Measurements from ENCODE around the gene GLYR1.

Gene GLYR1

DNA sequence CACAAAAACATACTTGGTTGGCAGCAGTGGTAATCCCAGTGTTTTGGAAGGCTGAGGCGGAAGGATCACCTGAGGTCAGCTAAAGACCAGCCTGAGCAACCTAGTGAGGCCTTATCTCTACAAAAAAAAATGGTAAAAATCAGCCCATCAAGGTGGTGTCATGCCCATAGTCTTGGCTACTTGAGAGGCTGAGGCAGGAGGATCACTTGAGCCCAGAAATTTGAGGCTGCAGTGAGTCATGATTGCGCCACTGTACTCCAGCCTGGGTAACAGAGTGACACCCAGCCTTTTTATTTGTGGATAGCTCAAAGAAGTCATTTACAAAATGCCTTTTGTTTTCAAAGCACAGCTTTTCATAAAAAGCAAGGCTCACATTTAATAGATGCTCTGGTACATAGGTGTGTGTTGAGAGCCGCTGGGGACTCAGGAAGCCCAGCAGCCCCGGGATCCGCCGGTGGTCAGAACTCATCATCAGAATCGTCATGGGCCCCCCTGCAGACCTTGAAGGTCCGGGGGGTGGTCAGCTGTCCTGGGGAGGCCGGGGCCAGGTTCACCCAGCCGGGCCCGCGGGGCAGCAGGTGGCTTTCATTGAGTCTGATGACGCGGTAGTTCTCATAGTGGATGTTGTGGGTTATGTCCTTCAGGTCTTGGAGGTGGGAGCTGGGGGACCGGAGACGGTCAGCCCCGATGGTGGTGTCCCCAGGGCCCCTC lies 69.6 kb downstream of the GLYR1 start:
- no peak overlapping the region for H3K4me3 ChIP-seq
- intact Hi-C loops (cut with DNase I; ENCODE audit: low total_unique reads): no loop called here
- peaks cover 0 to 5% of the 10 kb centered on the region in 2 donors for H3K27me3 ChIP-seq
- no peaks in the 10 kb centered on the region for H3K36me3 ChIP-seq
- H3K27ac ChIP-seq: no peak overlapping the region
- no peak for DNase-seq
- TF ChIP-seq, protein P1, sequence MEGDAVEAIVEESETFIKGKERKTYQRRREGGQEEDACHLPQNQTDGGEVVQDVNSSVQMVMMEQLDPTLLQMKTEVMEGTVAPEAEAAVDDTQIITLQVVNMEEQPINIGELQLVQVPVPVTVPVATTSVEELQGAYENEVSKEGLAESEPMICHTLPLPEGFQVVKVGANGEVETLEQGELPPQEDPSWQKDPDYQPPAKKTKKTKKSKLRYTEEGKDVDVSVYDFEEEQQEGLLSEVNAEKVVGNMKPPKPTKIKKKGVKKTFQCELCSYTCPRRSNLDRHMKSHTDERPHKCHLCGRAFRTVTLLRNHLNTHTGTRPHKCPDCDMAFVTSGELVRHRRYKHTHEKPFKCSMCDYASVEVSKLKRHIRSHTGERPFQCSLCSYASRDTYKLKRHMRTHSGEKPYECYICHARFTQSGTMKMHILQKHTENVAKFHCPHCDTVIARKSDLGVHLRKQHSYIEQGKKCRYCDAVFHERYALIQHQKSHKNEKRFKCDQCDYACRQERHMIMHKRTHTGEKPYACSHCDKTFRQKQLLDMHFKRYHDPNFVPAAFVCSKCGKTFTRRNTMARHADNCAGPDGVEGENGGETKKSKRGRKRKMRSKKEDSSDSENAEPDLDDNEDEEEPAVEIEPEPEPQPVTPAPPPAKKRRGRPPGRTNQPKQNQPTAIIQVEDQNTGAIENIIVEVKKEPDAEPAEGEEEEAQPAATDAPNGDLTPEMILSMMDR (IDR thresholded peaks at IDR 0.05): no peak
- no peaks in the 10 kb centered on the region for H3K9me3 ChIP-seq
- no peaks in the 10 kb centered on the region for H3K4me1 ChIP-seq

DNA sequence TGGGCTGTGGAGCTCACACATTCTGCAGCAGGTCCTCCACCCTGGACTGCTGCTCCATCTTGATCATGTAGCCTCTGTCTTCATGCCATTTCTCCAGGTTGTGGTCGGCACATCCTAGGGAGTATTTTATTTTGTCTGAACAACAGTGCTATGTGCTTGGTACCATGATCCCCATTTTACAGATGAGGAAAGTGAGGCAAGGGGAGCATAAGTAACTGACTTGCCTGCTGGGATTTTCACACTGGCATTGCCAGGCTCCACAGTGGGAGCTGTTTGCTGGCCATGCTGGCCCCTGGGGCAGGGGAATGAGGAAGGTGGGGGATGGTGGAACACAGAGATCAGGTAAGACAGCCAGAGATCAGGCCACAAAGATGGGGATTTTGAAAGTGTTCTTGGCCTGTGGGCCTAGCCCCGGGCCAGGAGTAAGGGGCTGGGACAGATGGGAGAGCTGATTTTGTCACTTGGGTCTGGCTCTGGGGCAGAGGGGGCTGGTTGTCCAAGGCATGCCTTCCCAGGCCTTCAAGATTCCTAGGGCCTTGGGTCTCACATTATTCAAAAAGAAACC lies 70.9 kb downstream of the GLYR1 start:
- no peak overlapping the region for H3K27ac ChIP-seq
- TF ChIP-seq, protein P1 (IDR thresholded peaks at IDR 0.05): no peak
- DNase-seq: no peak
- H3K9me3 ChIP-seq: no peaks in the 10 kb centered on the region
- no peaks in the 10 kb centered on the region for H3K36me3 ChIP-seq
- H3K4me1 ChIP-seq: no peaks in the 10 kb centered on the region
- peaks cover 0 to 5% of the 10 kb centered on the region in 2 donors for H3K27me3 ChIP-seq
- intact Hi-C loops (cut with DNase I; ENCODE audit: low total_unique reads): no loop called here
- H3K4me3 ChIP-seq: no peak overlapping the region

DNA sequence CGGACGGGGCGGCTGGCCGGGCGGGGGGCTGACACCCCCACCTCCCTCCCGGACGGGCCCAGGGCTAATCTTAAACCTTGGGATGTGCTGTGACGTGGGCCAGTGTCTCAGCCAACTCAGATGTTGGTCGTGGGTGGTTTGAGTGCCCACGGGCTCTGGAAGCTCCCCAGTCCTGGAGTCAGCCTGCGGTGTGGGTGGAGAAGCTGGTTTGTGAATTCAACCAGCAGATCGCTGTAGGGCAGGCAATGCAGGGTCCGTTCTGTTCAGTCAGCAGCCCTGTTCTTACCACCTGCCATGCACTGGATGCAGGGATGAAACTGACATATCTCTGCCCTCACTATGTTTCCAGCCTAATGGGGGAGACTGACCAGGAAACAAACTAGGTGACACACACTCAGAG lies 72.1 kb downstream of the GLYR1 start:
- Histone ChIP-seq H3K4me1 (no peaks in the 10 kb centered on the region), H3K4me3 (no peak overlapping the region), H3K36me3 (no peaks in the 10 kb centered on the region), H3K27me3 (peaks cover 0 to 5% of the 10 kb centered on the region in 2 donors), H3K27ac (no peak overlapping the region), H3K9me3 (no peaks in the 10 kb centered on the region)
- intact Hi-C loops (cut with DNase I; ENCODE audit: low total_unique reads): no loop called here
- DNase-seq: no peak
- TF ChIP-seq, protein P1 (IDR thresholded peaks at IDR 0.05): no peak

DNA sequence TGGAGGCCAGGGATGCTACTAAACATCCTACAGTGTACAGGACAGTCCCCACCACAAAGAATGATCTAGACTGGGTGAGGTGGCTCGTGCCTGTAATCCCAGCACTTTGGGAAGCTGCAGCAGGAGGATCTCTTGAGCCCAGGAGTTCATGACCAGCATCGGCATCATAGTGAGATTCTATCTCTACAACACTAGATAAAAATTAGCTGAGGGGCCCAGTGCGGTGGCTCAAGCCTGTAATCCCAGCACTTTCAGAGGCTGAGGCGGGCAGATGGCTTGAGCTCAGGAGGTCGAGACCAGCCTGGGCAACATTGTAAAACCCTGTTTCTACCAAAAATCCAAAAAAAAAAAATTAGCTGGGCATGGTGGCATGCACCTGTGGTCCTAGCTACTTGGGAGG lies 74.7 kb downstream of the GLYR1 start:
- no peaks in the 10 kb centered on the region for H3K9me3 ChIP-seq
- TF ChIP-seq, protein P1 (IDR thresholded peaks at IDR 0.05): no peak
- peaks cover 0 to 2% of the 10 kb centered on the region in 2 donors for H3K27me3 ChIP-seq
- intact Hi-C loops (cut with DNase I; ENCODE audit: low total_unique reads): no loop called here
- H3K4me1 ChIP-seq: peaks cover 0 to 12% (median 8%) of the 10 kb centered on the region in 4 donors
- no peaks in the 10 kb centered on the region for H3K36me3 ChIP-seq
- no peak overlapping the region for H3K4me3 ChIP-seq
- DNase-seq: no peak
- no peak overlapping the region for H3K27ac ChIP-seq

DNA sequence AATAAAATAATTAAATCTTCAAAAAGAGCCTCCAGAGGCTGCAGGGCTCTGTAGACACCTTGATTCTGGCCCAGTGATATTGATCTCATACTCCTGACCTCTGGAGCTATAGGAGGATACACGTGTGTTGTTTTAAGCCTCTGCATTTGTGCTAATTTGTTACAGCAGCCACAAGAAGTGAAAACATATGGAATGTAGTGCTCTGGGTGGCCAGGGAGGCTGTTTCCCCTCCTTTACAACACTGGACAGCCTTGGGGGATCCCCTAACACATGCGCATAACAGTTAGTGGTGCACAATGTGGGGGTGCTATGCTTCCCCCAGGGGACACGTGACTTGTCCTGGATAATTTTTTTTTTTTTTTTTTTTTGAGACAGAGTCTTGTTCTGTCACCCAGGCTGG lies 75.4 kb downstream of the GLYR1 start:
- no peak overlapping the region for H3K27ac ChIP-seq
- TF ChIP-seq, protein P1 (IDR thresholded peaks at IDR 0.05): no peak
- H3K4me1 ChIP-seq: peaks cover 0 to 12% (median 9%) of the 10 kb centered on the region in 4 donors
- H3K36me3 ChIP-seq: no peaks in the 10 kb centered on the region
- no peaks in the 10 kb centered on the region for H3K9me3 ChIP-seq
- DNase-seq: no peak
- intact Hi-C loops (cut with DNase I; ENCODE audit: low total_unique reads): no loop called here
- H3K4me3 ChIP-seq: no peak overlapping the region
- H3K27me3 ChIP-seq: peaks cover 0 to 2% of the 10 kb centered on the region in 2 donors
